ENCODE measurements around the gene BEND3. TPM values are rescaled to one million over a fixed set of nuclear protein-coding genes. Genes with fewer than 3 reads are reported as not detected.
"Not testable (repeated sequence)": the region's sequence is repeated elsewhere in the genome, so short reads cannot be mapped to it uniquely, and the experiment has no call there.

Gene BEND3
- total RNA-seq, 4 donors from 2014 or later = 1.5 to 9.1 (median 3.4) TPM

GRCh38 chr6:107032051-107032450 is 83.3 kb downstream of the BEND3 start:
- TF ChIP-seq POLR2A (IDR thresholded peaks at IDR 0.05) (no peak), CTCF (IDR thresholded peaks at IDR 0.05) (no peak)
- intact Hi-C loops (cut with DNase I; ENCODE audit: low total_unique reads) = no loop called here
- no peaks in the 10 kb centered on the region for H3K36me3 ChIP-seq
- DNase-seq = no peak
- no peaks in the 10 kb centered on the region for H3K9me3 ChIP-seq
- H3K4me1 ChIP-seq = no peaks in the 10 kb centered on the region
- no peak overlapping the region for H3K27ac ChIP-seq
- H3K4me3 ChIP-seq = no peak overlapping the region
- H3K27me3 ChIP-seq = no peaks in the 10 kb centered on the region

- no peak overlapping the region for H3K4me3 ChIP-seq
- no peak overlapping the region for H3K27ac ChIP-seq
- no peaks in the 10 kb centered on the region for H3K9me3 ChIP-seq
- intact Hi-C loops (cut with DNase I; ENCODE audit: low total_unique reads) = no loop called here
- DNase-seq = no peak
- H3K36me3 ChIP-seq = no peaks in the 10 kb centered on the region
- H3K4me1 ChIP-seq = no peaks in the 10 kb centered on the region
- no peaks in the 10 kb centered on the region for H3K27me3 ChIP-seq
- TF ChIP-seq POLR2A (IDR thresholded peaks at IDR 0.05) = no peak
- no peak for TF ChIP-seq CTCF (IDR thresholded peaks at IDR 0.05)
Observed at GRCh38 chr6:107030151-107030550, 85.2 kb downstream of the BEND3 start.

- TF ChIP-seq CTCF (IDR thresholded peaks at IDR 0.05) = no peak
- TF ChIP-seq POLR2A (IDR thresholded peaks at IDR 0.05) = no peak
- no peak overlapping the region for H3K27ac ChIP-seq
- no peaks in the 10 kb centered on the region for H3K27me3 ChIP-seq
- H3K9me3 ChIP-seq = no peaks in the 10 kb centered on the region
- H3K4me1 ChIP-seq = no peaks in the 10 kb centered on the region
- no peaks in the 10 kb centered on the region for H3K36me3 ChIP-seq
- intact Hi-C loops (cut with DNase I; ENCODE audit: low total_unique reads) = no loop called here
- DNase-seq = no peak
- no peak overlapping the region for H3K4me3 ChIP-seq
Observed at GRCh38 chr6:107026965-107027364, 88.3 kb downstream of the BEND3 start.

GRCh38 chr6:107021446-107022185 is 93.7 kb downstream of the BEND3 start:
- H3K9me3 ChIP-seq = no peaks in the 10 kb centered on the region
- no peaks in the 10 kb centered on the region for H3K27me3 ChIP-seq
- H3K27ac ChIP-seq = no peak overlapping the region
- no peaks in the 10 kb centered on the region for H3K4me1 ChIP-seq
- intact Hi-C loops (cut with DNase I; ENCODE audit: low total_unique reads) = no loop called here
- DNase-seq = no peak
- no peak overlapping the region for H3K4me3 ChIP-seq
- H3K36me3 ChIP-seq = no peaks in the 10 kb centered on the region
- TF ChIP-seq POLR2A (IDR thresholded peaks at IDR 0.05) (no peak), CTCF (IDR thresholded peaks at IDR 0.05) (no peak)

- TF ChIP-seq POLR2A (IDR thresholded peaks at IDR 0.05) (no peak), CTCF (IDR thresholded peaks at IDR 0.05) (no peak)
- no peaks in the 10 kb centered on the region for H3K9me3 ChIP-seq
- H3K36me3 ChIP-seq = no peaks in the 10 kb centered on the region
- intact Hi-C loops (cut with DNase I; ENCODE audit: low total_unique reads) = no loop called here
- no peak for DNase-seq
- H3K4me1 ChIP-seq = no peaks in the 10 kb centered on the region
- H3K4me3 ChIP-seq = no peak overlapping the region
- no peaks in the 10 kb centered on the region for H3K27me3 ChIP-seq
- H3K27ac ChIP-seq = no peak overlapping the region
Observed at GRCh38 chr6:107020239-107020638, 95.1 kb downstream of the BEND3 start.

- H3K4me1 ChIP-seq; H3K9me3 ChIP-seq; H3K4me3 ChIP-seq; intact Hi-C loops (cut with DNase I; ENCODE audit: low total_unique reads); H3K36me3 ChIP-seq; H3K27me3 ChIP-seq; H3K27ac ChIP-seq; DNase-seq: not testable (repeated sequence)
Observed at GRCh38 chr6:107019628-107020027, 95.7 kb downstream of the BEND3 start.
